Middle frontal gyrus (tissue), 1 donor: ENCODE data around the gene OSBPL7.
A peak's percentile ranks its signal among the peaks of the same experiment; 100 is the strongest.

Source experiments
- DNase-seq: peaks from one replicate; pipeline ENCODE4 v3.0.0-alpha.2; 2015; ENCODE audit warnings: low spot score; ENCODE audit errors: extremely low spot score

Gene OSBPL7

GRCh38 chr17:47848198-47848513, 26.6 kb upstream of the OSBPL7 start:
- no peak for DNase-seq

- DNase-seq, result no peak
These were observed 26.0 kb upstream of the OSBPL7 start for GRCh38 chr17:47847341-47848197.

- DNase-seq, result no peak
These were observed 25.2 kb upstream of the OSBPL7 start for GRCh38 chr17:47846716-47847340.

GRCh38 chr17:47845716-47846075, 24.1 kb upstream of the OSBPL7 start:
- no peak for DNase-seq

GRCh38 chr17:47844814-47845715, 23.5 kb upstream of the OSBPL7 start:
- no peak for DNase-seq

- DNase-seq, result no peak
These were observed 22.6 kb upstream of the OSBPL7 start for GRCh38 chr17:47844227-47844626.

- no peak for DNase-seq
These were observed 21.8 kb upstream of the OSBPL7 start for GRCh38 chr17:47843391-47843730.

- DNase-seq, result no peak
These were observed 20.1 kb upstream of the OSBPL7 start for GRCh38 chr17:47841488-47842291.

GRCh38 chr17:47840742-47841487, 19.3 kb upstream of the OSBPL7 start, which contains the start of gene SCRN2:
Gene SCRN2, minus strand, starts transcription at chr17:47841273. Its CDS starts 430 bp downstream, at chr17:47840843.
- peak; percentile 76 for DNase-seq

- DNase-seq, result no peak
These were observed 18.6 kb upstream of the OSBPL7 start for GRCh38 chr17:47840001-47840741.

GRCh38 chr17:47839071-47839470, 17.5 kb upstream of the OSBPL7 start:
- no peak for DNase-seq

- no peak for DNase-seq
These were observed 17.0 kb upstream of the OSBPL7 start for GRCh38 chr17:47838636-47839035.

GRCh38 chr17:47837401-47838039, 15.9 kb upstream of the OSBPL7 start:
- no peak for DNase-seq

- no peak for DNase-seq
These were observed 15.0 kb upstream of the OSBPL7 start for GRCh38 chr17:47836601-47837000.

GRCh38 chr17:47834756-47835155, 13.2 kb upstream of the OSBPL7 start:
- DNase-seq, result no peak

GRCh38 chr17:47831934-47832327, 10.3 kb upstream of the OSBPL7 start:
- no peak for DNase-seq

- peak; percentile 85 for DNase-seq
These were observed 9.7 kb upstream of the OSBPL7 start, which contains the start of the genes LRRC46 and MRPL10 for GRCh38 chr17:47831003-47831933. Gene LRRC46, plus strand, starts transcription at chr17:47831670. Its CDS starts 320 bp downstream, at chr17:47831990. Gene MRPL10, minus strand, starts transcription at chr17:47831541. Its CDS starts 30 bp downstream, at chr17:47831511.
